SH-SY5Y (cell line): Measurements from ENCODE around the gene LRFN3.

Source experiments
- GATA2 ChIP-seq: IDR thresholded peaks from 2 replicates; pipeline ENCODE4 v1.6.1; 2011; ENCODE audit warnings: mild to moderate bottlenecking, low read depth, low read length
- GATA3 ChIP-seq: IDR thresholded peaks from 2 replicates; pipeline ENCODE4 v1.6.1; 2011; ENCODE audit warnings: low read depth, mild to moderate bottlenecking, low read length, moderate library complexity

- TF ChIP-seq GATA3 = no peak
- no peak for TF ChIP-seq GATA2
These were observed 46.6 kb upstream of the LRFN3 start for GRCh38 chr19:35889370-35890112.
